Measurements from ENCODE around the gene STK32C.
"Not testable (repeated sequence)": the region's sequence is repeated elsewhere in the genome, so short reads cannot be mapped to it uniquely, and the experiment has no call there.

Gene STK32C

GRCh38 chr10:132223156-132223590 is 84.6 kb downstream of the STK32C start:
- no peak overlapping the region for H3K4me3 ChIP-seq (ENCODE audit: low read length)
- no peak for DNase-seq (ENCODE audit: low read depth)
- TF ChIP-seq CTCF (conservative IDR thresholded peaks at IDR 0.05; ENCODE audit: low read depth, low read length) = peak; percentile 99

- DNase-seq (ENCODE audit: low read depth) = no peak
- no peak overlapping the region for H3K4me3 ChIP-seq (ENCODE audit: low read length)
- no peak for TF ChIP-seq CTCF (conservative IDR thresholded peaks at IDR 0.05; ENCODE audit: low read depth, low read length)
These were observed 85.0 kb downstream of the STK32C start for GRCh38 chr10:132222726-132223125.

- not testable (repeated sequence) for DNase-seq (ENCODE audit: low read depth); H3K4me3 ChIP-seq (ENCODE audit: low read length)
These were observed 86.8 kb downstream of the STK32C start for GRCh38 chr10:132220996-132221395.

GRCh38 chr10:132220061-132220460 is 87.7 kb downstream of the STK32C start:
- DNase-seq (ENCODE audit: low read depth) = no peak
- no peak overlapping the region for H3K4me3 ChIP-seq (ENCODE audit: low read length)
- no peak for TF ChIP-seq CTCF (conservative IDR thresholded peaks at IDR 0.05; ENCODE audit: low read depth, low read length)

- peak; percentile 31 for TF ChIP-seq CTCF (conservative IDR thresholded peaks at IDR 0.05; ENCODE audit: low read depth, low read length)
- no peak for DNase-seq (ENCODE audit: low read depth)
- H3K4me3 ChIP-seq (ENCODE audit: low read length) = no peak overlapping the region
These were observed 88.3 kb downstream of the STK32C start for GRCh38 chr10:132219486-132219885.

- not testable (repeated sequence) for DNase-seq (ENCODE audit: low read depth); H3K4me3 ChIP-seq (ENCODE audit: low read length)
These were observed 91.3 kb downstream of the STK32C start for GRCh38 chr10:132216441-132216840.

- H3K4me3 ChIP-seq (ENCODE audit: low read length) = no peak overlapping the region
- DNase-seq (ENCODE audit: low read depth) = no peak
- no peak for TF ChIP-seq CTCF (conservative IDR thresholded peaks at IDR 0.05; ENCODE audit: low read depth, low read length)
These were observed 93.8 kb downstream of the STK32C start for GRCh38 chr10:132213917-132214316.

- DNase-seq (ENCODE audit: low read depth) = no peak
- no peak for TF ChIP-seq CTCF (conservative IDR thresholded peaks at IDR 0.05; ENCODE audit: low read depth, low read length)
These were observed 94.9 kb downstream of the STK32C start for GRCh38 chr10:132212816-132213215.

More at GRCh38 chr10:132212816-132213215, 94.9 kb downstream of the STK32C start:
- no peak overlapping the region for H3K4me3 ChIP-seq (ENCODE audit: low read length)

Data from retinal pigment epithelial cell (primary cell).